Bronchial smooth muscle cell (primary cell): ENCODE measurements around the gene GALT. TPM values are rescaled to one million over a fixed set of nuclear protein-coding genes. Genes with fewer than 3 reads are reported as not detected.

Experiments used
- total RNA-seq: library from RNA; depleted of rRNA; stranded (reverse); fragments of >200 nt; gene quantifications from 2 replicates; pipeline ENCODE4 v1.2.1, GENCODE V29; 2014

The GALT gene
- 34.5 and 41.1 TPM in 2 replicates for total RNA-seq

GRCh38 chr9:34646211-34647083, at the start of gene GALT:
Gene GALT (plus strand): TSS chr9:34646675. CDS start chr9:34646705, 30 bp downstream.

DNA sequence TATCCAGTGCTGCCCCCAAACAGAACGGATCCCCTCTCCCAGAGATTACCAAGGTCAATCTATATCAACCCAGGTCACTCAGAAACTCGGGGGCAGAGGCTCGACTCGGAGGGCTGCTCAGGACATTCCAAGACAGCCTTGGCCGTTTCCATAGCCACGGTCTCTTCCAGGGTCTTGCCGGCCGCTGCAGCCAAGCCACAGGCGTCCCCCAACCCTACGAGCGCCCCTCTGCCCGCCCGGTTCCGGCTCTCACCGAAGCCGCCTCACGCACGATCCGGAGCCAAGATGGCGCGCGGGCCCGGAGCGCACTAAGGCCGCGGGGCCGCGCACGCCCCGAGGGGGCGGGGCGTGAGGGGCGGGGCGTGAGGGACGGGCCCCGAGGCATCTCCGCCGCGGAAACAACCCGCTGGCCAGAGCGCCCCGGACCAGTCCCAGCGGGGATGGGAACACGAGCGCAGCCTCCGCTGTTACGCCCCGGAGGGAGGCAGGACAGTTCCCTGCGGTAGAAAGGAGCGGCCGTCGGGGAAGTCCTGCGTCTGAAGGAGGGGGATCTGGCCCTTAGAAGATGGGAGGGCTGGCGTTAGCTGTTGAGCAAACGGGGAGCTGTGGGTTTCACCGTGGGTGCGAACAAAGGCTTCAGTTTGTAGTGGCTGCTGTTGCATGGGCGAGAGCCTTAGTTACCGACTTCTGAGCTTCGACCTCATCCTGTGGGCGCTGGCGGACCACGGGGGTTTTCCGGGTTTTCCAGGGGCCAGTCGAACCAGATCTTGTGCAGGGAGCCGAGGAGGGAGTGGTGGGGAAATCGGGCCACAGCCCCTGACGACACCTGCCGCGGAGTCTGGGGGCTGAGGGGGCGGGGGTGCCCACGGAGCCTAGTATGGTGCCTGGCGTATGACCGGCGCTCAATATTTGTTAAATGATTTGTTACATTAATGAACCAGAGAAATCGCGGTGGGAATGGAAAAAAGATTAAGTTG, 34.4 kb upstream of the GALT start, which contains the start of gene RPP25L:
RPP25L (minus strand) TSS at position 287 of the 977 bp plus-strand sequence. CDS start 801 bp downstream, outside the sequence.

GRCh38 chr9:34620061-34620994, 26.1 kb upstream of the GALT start, which contains the start of gene DCTN3:
Gene DCTN3 (minus strand): TSS chr9:34620495. CDS start chr9:34620464, 31 bp downstream.

DNA sequence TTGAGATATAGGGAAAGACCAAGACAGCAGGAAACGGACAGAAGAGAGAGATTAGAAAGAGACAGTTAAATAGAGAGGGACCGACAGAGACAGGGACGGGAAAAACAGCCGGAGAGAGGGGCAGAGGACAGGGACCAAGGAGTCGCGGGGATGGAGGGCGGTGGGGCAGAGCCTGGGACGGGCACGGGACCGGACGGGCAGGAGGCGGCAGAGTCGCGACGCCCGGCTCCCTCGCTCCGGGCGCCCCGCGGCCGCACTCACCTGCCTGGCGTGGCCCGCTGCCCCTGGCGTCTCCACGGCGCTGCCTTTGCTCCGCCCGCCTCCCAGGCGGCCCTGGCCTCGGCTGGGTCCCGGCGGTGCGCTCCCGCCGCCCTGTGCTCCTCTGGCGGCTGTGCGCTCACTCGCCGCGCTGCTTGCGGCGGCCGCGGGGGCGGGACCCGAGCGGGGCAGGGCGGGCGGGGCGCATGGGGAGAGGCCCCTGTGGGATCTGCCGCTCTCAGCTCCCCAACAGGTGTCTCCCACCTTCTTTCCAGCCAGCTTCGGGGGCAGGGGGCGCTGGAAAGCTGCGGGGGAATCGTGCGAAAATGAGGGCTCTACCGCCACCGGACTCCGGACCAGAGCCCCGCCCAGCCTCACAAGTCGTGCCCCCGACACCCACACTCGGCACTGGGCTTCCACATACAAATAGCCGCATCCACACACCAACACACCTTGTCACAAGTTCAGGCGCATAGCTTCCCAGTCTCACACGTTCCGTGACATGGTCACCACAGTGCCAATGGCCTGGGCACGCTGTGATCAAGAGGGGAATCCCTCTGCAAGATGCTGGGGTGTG, 17.6 kb upstream of the GALT start, which contains the start of gene ARID3C:
ARID3C (minus strand) TSS at position 411 of the 835 bp plus-strand sequence. CDS start 1,052 bp downstream, outside the sequence.

DNA sequence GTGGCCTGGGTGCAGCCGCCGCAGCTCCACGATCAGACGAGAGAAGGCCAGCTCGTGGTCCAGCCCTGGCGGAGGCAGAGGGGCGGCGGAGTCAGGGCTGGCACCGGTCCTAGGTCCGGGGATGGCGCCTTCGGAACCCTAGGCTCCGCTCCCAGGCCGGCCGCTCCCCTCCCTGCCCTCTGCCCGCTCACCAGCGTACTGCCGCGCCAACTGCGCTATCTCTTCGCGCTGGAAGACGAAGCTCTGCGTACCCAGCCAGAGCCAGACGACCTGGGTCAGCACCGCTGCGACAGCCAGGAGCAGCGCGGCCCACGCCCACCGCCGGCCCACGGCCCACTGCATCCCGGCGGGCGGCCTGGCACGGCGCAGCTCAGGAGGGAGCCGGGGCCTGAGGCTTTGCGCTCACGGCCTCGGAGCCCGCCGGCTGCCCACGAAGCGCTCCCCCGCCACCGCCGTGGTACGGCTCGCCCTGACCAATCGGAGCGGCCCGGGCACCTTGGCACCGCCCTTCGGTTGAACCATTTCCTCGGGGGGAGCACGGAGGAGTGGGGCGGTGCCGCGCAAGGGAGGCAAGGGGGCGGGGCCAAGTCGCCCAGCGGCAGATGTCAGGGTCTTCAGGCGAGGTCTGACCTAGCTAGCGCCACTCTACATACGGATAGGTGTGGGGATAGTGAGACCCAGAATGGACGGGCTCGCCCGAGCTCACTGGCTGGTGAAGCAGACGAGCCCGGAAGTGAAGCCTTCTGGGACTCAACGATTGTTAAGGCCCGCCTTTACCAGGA, 8.9 kb upstream of the GALT start, which contains the start of gene SIGMAR1:
SIGMAR1 (minus strand) TSS at position 432 of the 782 bp plus-strand sequence; CDS start at position 342, 90 bp downstream.

GRCh38 chr9:34651876-34652601, 5.6 kb downstream of the GALT start, which contains the start of gene IL11RA:
Gene IL11RA (plus strand): TSS chr9:34652185. CDS start chr9:34655218, 3,033 bp downstream.

DNA sequence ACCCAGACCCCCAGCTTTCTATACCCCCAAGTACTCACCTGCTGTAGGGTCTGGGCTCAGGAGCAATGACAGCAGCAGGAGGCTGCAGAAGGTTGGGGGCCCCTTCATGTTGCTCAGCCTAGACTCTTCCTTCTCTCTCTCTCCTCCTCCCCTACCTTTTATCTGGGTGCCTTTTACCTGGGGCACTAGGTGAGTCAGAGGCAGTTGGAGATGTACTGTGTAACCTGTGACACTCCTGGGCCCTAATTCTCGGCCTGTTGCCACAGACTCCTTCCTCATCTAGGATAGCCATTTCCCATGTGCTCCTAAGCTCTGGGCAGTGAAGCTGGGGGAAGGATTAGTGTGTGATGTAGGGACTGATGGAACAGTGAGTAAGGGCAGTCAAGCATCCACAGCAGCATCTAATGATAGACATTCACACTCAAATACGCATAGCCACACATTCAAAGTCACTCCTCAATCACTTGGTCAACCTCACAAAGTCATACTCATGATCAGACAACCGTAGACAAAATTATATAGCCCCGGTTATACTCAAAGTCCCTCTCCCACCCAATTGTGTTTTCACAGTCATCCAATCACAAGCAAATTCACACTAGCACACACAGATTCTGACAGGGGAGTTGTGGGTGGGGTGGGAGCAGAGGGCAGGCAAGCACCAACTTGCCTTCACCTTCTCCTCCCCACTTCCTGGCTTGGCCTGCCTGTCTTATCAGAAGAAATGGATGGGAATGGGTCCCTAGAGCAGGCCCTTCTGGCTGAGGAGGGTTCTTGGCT, 16.2 kb downstream of the GALT start, which contains the start of gene CCL27:
CCL27 (minus strand) TSS at position 132 of the 777 bp plus-strand sequence; CDS start at position 108, 24 bp downstream.

DNA sequence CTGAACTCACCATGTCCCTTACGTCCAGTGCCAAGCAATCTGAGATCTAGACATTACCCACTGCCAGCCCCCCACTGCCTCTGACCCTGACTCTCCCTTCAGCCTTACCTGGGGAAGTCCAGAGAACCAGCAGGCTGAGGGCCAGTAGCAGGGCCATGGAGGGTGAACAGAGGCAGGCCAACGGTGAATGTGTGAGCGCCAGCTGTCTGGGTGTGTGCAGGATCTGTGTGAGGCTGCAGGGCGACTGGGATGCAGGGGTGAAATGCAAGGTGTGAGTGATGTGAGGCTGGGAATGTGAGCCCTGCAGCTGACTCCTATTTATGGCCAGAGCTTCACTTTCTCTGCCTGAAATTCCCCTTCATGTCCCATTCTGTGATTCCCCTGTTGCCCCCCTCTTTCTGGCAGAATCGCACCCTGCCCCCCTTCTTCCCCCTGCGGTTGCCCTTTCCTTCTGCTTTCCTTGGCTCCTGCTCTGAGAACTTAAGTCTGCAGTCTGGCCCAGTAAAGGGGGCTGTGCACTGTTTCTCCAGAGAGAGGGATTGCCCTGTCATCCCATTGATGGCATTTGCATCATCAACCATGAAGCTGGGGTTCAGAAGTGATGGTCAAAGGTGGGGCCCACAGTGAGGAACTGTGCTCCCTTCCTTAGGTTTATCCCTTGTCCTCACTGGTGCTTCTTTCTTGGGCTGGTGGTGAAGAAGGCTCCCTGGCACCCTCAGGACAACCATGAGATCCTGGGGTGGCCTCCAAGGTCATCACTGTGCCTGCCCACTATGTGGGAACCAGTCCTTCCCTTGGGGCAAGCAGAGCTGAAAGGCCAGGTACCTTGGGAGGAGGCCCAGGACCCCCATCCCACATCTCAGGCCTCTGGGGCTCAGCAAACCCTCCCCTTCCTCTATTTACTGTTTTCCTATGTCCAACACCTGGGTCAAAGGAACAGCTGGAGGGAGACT, 44.8 kb downstream of the GALT start, which contains the start of gene CCL19:
CCL19 (minus strand) TSS at position 294 of the 953 bp plus-strand sequence; CDS start at position 157, 137 bp downstream.

Other genes with a start within 250 kb of the GALT start
- gene FAM219A, start 188.1 kb upstream of the GALT start, total RNA-seq: 2.8 and 3.5 TPM in 2 replicates
- gene DNAI1, start 187.9 kb upstream of the GALT start, total RNA-seq: 0.34 TPM in 1 of 2 replicates, not detected in the other
- 0.16 and 0.26 TPM in 2 replicates for gene ENHO, start 123.7 kb upstream of the GALT start, total RNA-seq
- gene CNTFR, start 57.0 kb upstream of the GALT start, total RNA-seq: not detected in 2 replicates
- 22.2 and 24.9 TPM in 2 replicates for gene RPP25L, start 34.6 kb upstream of the GALT start, total RNA-seq
- gene DCTN3, start 26.2 kb upstream of the GALT start, total RNA-seq: 160 and 173 TPM in 2 replicates
- not detected in 2 replicates for gene ARID3C, start 17.6 kb upstream of the GALT start, total RNA-seq
- 34.8 and 34.9 TPM in 2 replicates for gene SIGMAR1, start 8.9 kb upstream of the GALT start, total RNA-seq
- gene IL11RA, start 5.5 kb downstream of the GALT start, total RNA-seq: 14.0 and 16.3 TPM in 2 replicates
- 0.09 TPM in 1 of 2 replicates, not detected in the other for gene CCL27, start 16.0 kb downstream of the GALT start, total RNA-seq
- gene CCL19, start 44.6 kb downstream of the GALT start, total RNA-seq: not detected in 2 replicates
- not detected in 2 replicates for gene CCL21, start 63.5 kb downstream of the GALT start, total RNA-seq